ENCODE results near the gene TMEM72.

The TMEM72 gene

GRCh38 chr10:44935201-44935965 is 24.2 kb downstream of the TMEM72 start:
- DNase-seq = no peak

- DNase-seq = no peak
Measured at GRCh38 chr10:44935966-44936295, 24.8 kb downstream of the TMEM72 start.

GRCh38 chr10:44936314-44936975 is 25.3 kb downstream of the TMEM72 start:
- no peak for DNase-seq

- DNase-seq = no peak
Measured at GRCh38 chr10:44937196-44938005, 26.3 kb downstream of the TMEM72 start.

- DNase-seq = no peak
Measured at GRCh38 chr10:44938956-44939355, 27.8 kb downstream of the TMEM72 start.

GRCh38 chr10:44939691-44940401 is 28.7 kb downstream of the TMEM72 start:
- DNase-seq = no peak

GRCh38 chr10:44944354-44944753 is 33.2 kb downstream of the TMEM72 start:
- no peak for DNase-seq

GRCh38 chr10:44946205-44946604 is 35.1 kb downstream of the TMEM72 start:
- DNase-seq = no peak

GRCh38 chr10:44947371-44948152 is 36.4 kb downstream of the TMEM72 start:
- DNase-seq = no peak

GRCh38 chr10:44948642-44949041 is 37.5 kb downstream of the TMEM72 start:
- no peak for DNase-seq

- no peak for DNase-seq
Measured at GRCh38 chr10:44949127-44949802, 38.1 kb downstream of the TMEM72 start.

GRCh38 chr10:44949915-44950314 is 38.8 kb downstream of the TMEM72 start:
- no peak for DNase-seq

GRCh38 chr10:44950326-44951225 is 39.4 kb downstream of the TMEM72 start:
- DNase-seq = no peak

GRCh38 chr10:44951576-44952226 is 40.6 kb downstream of the TMEM72 start:
- no peak for DNase-seq

- no peak for DNase-seq
Measured at GRCh38 chr10:44952779-44953231, 41.7 kb downstream of the TMEM72 start.

- no peak for DNase-seq
Measured at GRCh38 chr10:44954042-44954441, 42.9 kb downstream of the TMEM72 start.

- DNase-seq = no peak
Measured at GRCh38 chr10:44954962-44955361, 43.8 kb downstream of the TMEM72 start.

GRCh38 chr10:44955413-44956070 is 44.4 kb downstream of the TMEM72 start:
- no peak for DNase-seq

- DNase-seq = no peak
Measured at GRCh38 chr10:44956226-44956625, 45.1 kb downstream of the TMEM72 start.

Measured in cortex of kidney (tissue), 1 donor.